ENCODE data around the gene CYP4F12.

DNA sequence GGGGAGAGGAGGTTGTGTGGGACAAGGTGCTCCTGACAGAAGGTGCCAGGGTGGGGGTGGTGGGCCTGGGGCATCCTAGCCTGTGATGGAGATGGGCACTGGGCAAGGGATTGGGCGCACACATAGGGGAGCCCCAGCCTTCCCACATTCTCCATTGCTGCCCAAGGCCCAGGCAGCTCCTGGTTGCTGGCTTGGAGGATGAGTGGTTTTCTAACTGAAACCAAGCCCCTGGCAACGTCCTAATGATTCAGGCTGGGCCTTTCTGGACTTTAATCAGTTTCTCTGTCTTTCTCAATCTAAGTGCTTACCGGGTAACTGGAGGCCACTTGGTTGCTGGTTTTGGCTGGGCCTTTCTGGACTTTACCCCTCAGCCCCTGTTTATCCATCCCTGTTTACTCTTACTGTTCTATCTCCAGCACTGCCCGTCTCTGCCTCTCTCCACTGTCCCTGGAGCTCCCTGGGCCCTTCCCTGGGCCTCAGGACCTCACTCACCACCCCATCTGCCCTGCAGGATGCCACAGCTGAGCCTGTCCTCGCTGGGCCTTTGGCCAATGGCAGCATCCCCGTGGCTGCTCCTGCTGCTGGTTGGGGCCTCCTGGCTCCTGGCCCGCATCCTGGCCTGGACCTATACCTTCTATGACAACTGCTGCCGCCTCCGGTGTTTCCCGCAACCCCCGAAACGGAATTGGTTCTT lies 31.8 kb upstream of the CYP4F12 start:
- TF ChIP-seq, protein P1, sequence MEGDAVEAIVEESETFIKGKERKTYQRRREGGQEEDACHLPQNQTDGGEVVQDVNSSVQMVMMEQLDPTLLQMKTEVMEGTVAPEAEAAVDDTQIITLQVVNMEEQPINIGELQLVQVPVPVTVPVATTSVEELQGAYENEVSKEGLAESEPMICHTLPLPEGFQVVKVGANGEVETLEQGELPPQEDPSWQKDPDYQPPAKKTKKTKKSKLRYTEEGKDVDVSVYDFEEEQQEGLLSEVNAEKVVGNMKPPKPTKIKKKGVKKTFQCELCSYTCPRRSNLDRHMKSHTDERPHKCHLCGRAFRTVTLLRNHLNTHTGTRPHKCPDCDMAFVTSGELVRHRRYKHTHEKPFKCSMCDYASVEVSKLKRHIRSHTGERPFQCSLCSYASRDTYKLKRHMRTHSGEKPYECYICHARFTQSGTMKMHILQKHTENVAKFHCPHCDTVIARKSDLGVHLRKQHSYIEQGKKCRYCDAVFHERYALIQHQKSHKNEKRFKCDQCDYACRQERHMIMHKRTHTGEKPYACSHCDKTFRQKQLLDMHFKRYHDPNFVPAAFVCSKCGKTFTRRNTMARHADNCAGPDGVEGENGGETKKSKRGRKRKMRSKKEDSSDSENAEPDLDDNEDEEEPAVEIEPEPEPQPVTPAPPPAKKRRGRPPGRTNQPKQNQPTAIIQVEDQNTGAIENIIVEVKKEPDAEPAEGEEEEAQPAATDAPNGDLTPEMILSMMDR (conservative IDR thresholded peaks at IDR 0.05; ENCODE audit: low read depth, low read length) = no peak
- TF ChIP-seq CHD1 (IDR thresholded peaks at IDR 0.05; ENCODE audit: low read depth, low read length) (no peak), SMC3 (IDR thresholded peaks at IDR 0.05; ENCODE audit: low read depth, low read length) (no peak), RFX5 (IDR thresholded peaks at IDR 0.05; ENCODE audit: low read depth, low read length) (no peak), BHLHE40 (IDR thresholded peaks at IDR 0.05; ENCODE audit: low read depth, low read length) (no peak)

Measured in IMR-90 (cell line).